Gastroesophageal sphincter (tissue), 3 donors: ENCODE measurements around the gene SYNGR1.

Experiments used
- EP300 ChIP-seq: sonication (generic); formaldehyde crosslinking; IDR thresholded peaks from one replicate; pipeline ENCODE4 v1.6.1; 2017; ENCODE audit warnings: antibody characterized with exemption, mild to moderate bottlenecking
- POLR2A ChIP-seq, 2 donors: fragments of 450-650 bp; IDR thresholded peaks; one replicate each; pipeline ENCODE4 v1.6.1; 2017; ENCODE audit warnings: antibody characterized with exemption in 2 of 2, mild to moderate bottlenecking in 2 of 2, moderate library complexity in 1 of 2
- POLR2AphosphoS5 ChIP-seq: sonication (generic); formaldehyde crosslinking; IDR thresholded peaks from one replicate; pipeline ENCODE4 v1.6.1; 2017; ENCODE audit warnings: antibody characterized with exemption
- TF ChIP-seq, protein P1 (sequence below), 4 experiments: fragments of 200-600 bp in 2 of 4; fragments of 450-650 bp in 2 of 4; sonication (generic) in 1 of 4; IDR thresholded peaks; one replicate each; pipeline ENCODE4 v1.5.1; 2017 to 2019; ENCODE audit warnings: antibody characterized with exemption in 4 of 4, mild to moderate bottlenecking in 2 of 4, moderate library complexity in 2 of 4

DNA sequence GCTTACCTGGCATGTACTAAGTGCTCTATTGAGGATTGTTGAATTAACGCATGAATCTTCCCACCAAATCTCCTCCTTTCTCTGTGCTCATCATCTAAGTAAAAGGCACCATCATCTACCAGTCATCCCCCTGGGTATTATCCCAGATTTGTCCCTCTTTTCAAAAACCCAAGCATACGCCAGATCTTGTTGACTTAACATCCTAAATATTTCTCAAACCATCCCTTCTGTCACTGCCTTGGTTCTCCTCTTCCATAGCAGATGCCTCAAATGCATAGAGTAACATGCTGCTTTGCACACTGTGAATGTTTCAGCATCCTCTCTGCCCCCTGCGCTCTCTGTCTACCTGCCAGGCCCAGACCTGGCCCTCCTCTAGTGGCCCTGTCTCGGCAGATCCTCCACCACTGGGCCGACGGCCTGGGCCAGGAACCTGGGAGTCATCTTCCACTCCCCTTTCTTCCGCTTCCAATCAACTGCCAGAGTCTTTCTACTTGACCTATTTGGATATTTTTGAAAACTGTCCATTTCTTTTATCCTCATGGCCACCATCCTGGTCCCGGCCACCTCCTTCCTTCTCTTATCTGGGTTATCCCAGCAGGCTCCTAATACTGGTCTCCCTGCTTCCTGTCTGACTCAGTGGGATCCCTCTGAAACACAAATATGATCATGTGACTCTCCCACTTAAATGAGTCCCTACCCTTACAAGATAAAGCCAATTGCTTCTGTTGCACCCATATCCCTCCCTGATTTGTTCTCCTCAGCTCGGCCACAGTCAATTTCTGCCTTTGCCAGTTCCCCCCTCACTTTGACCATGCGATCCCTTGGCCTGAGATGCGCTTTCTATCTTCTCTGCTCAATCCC is 46.4 kb downstream of the SYNGR1 start:
- TF ChIP-seq, protein P1, sequence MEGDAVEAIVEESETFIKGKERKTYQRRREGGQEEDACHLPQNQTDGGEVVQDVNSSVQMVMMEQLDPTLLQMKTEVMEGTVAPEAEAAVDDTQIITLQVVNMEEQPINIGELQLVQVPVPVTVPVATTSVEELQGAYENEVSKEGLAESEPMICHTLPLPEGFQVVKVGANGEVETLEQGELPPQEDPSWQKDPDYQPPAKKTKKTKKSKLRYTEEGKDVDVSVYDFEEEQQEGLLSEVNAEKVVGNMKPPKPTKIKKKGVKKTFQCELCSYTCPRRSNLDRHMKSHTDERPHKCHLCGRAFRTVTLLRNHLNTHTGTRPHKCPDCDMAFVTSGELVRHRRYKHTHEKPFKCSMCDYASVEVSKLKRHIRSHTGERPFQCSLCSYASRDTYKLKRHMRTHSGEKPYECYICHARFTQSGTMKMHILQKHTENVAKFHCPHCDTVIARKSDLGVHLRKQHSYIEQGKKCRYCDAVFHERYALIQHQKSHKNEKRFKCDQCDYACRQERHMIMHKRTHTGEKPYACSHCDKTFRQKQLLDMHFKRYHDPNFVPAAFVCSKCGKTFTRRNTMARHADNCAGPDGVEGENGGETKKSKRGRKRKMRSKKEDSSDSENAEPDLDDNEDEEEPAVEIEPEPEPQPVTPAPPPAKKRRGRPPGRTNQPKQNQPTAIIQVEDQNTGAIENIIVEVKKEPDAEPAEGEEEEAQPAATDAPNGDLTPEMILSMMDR (IDR thresholded peaks at IDR 0.05), result no peak
- TF ChIP-seq POLR2A (IDR thresholded peaks at IDR 0.05), result no peak
- no peak for TF ChIP-seq POLR2AphosphoS5
- no peak for TF ChIP-seq EP300
